PC-3 (cell line): ENCODE results near the gene UNC13A. TPM values are rescaled to one million over a fixed set of nuclear protein-coding genes. Genes with fewer than 3 reads are reported as not detected.
A peak's percentile ranks its signal among the peaks of the same experiment; 100 is the strongest.

ENCODE experiments used
- ATAC-seq: fragments of 200-7000 bp; cut with Tn5 transposase; 2 replicates; pipeline ENCODE4 v1.9.1; 2020; ENCODE audit warnings: mild to moderate bottlenecking, moderate library complexity
- BruUV-seq: library from RNA; stranded (reverse); fragments of 400-500 nt; replicated peaks from 2 replicates; lab custom pipeline; 2021; lab: Mats Ljungman, UMichigan
- CTCF ChIA-PET: fragments of 300-600 bp; sonication (Branson Sonifier 250); formaldehyde crosslinking; loops from one replicate; lab custom pipeline; 2022; ENCODE audit warnings: antibody characterized with exemption; lab: Charles Lee
- POLR2A ChIA-PET: fragments of 300-600 bp; sonication (Branson Sonifier 250); formaldehyde crosslinking; loops from one replicate; lab custom pipeline; 2022; ENCODE audit warnings: antibody characterized with exemption; ENCODE audit not compliant: unreplicated experiment; lab: Charles Lee
- DNase-seq: peaks from one replicate; pipeline ENCODE4 v3.0.0-alpha.2; 2015
- H2AFZ ChIP-seq: fragments of 300-600 bp; sonication (generic); 2 replicates; pipeline ENCODE4 v1.6.0; 2016; ENCODE audit warnings: antibody characterized with exemption, low read length
- H3F3A ChIP-seq: fragments of 300-600 bp; sonication (generic); one replicate; pipeline ENCODE4 v1.6.0; 2017; ENCODE audit warnings: antibody characterized with exemption, low read length, control low read depth, mild to moderate bottlenecking; ENCODE audit not compliant: unreplicated experiment
- H3K27ac ChIP-seq: fragments of 300-600 bp; sonication (generic); 2 replicates; pipeline ENCODE4 v1.5.1; 2016; ENCODE audit warnings: mild to moderate bottlenecking, low read length
- H3K27me3 ChIP-seq: fragments of 300-600 bp; sonication (generic); 2 replicates; pipeline ENCODE4 v1.6.1; 2016; ENCODE audit warnings: low read length, mixed read lengths
- H3K36me3 ChIP-seq: fragments of 300-600 bp; sonication (generic); 2 replicates; pipeline ENCODE4 v1.6.1; 2016; ENCODE audit warnings: low read depth, mixed run types, low read length, mixed read lengths
- H3K4me1 ChIP-seq: fragments of 300-600 bp; sonication (generic); 2 replicates; pipeline ENCODE4 v1.5.1; 2016; ENCODE audit warnings: low read length; ENCODE audit not compliant: insufficient read depth
- H3K4me2 ChIP-seq: fragments of 300-600 bp; sonication (generic); 2 replicates; pipeline ENCODE4 v1.6.0; 2016; ENCODE audit warnings: low read length
- H3K4me3 ChIP-seq: fragments of 300-600 bp; sonication (generic); 2 replicates; pipeline ENCODE4 v1.5.1; 2016; ENCODE audit warnings: mild to moderate bottlenecking, low read length, mixed read lengths
- H3K79me2 ChIP-seq: fragments of 300-600 bp; sonication (generic); 2 replicates; pipeline ENCODE4 v1.6.1; 2017; ENCODE audit warnings: low read length, mixed read lengths
- H3K9ac ChIP-seq: fragments of 300-600 bp; sonication (generic); 2 replicates; pipeline ENCODE4 v1.6.0; 2016; ENCODE audit warnings: mild to moderate bottlenecking, low read length
- H3K9me2 ChIP-seq: fragments of 300-600 bp; sonication (generic); replicated peaks from 2 replicates; pipeline ENCODE4 v1.6.1; 2016; ENCODE audit warnings: mixed run types, low read length, mixed read lengths
- H3K9me3 ChIP-seq: fragments of 300-600 bp; sonication (generic); 2 replicates; pipeline ENCODE4 v1.6.1; 2016; ENCODE audit warnings: low read length, mixed read lengths
- H4K20me1 ChIP-seq: fragments of 300-600 bp; sonication (generic); 2 replicates; pipeline ENCODE4 v1.6.1; 2016; ENCODE audit warnings: low read length, mixed read lengths
- EZH2 ChIP-seq: fragments of 300-600 bp; sonication (generic); IDR thresholded peaks from one replicate; pipeline ENCODE4 v1.6.1; 2017; ENCODE audit warnings: antibody characterized with exemption, mild to moderate bottlenecking, low read length; ENCODE audit not compliant: unreplicated experiment
- EZH2phosphoT487 ChIP-seq: fragments of 300-600 bp; sonication (generic); IDR thresholded peaks from 2 replicates; pipeline ENCODE4 v1.6.1; 2018; ENCODE audit warnings: mild to moderate bottlenecking, antibody characterized with exemption, low read length, borderline replicate concordance
- intact Hi-C: fragments of 100-400 bp; cut with micrococcal nuclease; formaldehyde crosslinking; loops from 2 replicates; pipeline ENCODE4 v1.9.0; 2023
- total RNA-seq: library from RNA; depleted of rRNA; stranded (reverse); fragments of >200 nt; gene quantifications from 2 replicates; pipeline ENCODE4 v1.2.3, GENCODE V29; 2014
- TF ChIP-seq, protein P1 (sequence below): fragments of 300-600 bp; sonication (generic); conservative IDR thresholded peaks from 2 replicates; pipeline ENCODE4 v1.5.1; 2017; ENCODE audit warnings: antibody characterized with exemption, low read depth, mild to moderate bottlenecking, low read length

The UNC13A gene
- total RNA-seq, 1 experiment from 2014 or later, result not detected

GRCh38 chr19:17686592-17687024, 1.5 kb downstream of the UNC13A start:
- intact Hi-C loops, result no loop called here
- Histone ChIP-seq H3F3A (no peaks in the 10 kb centered on the region), H3K27me3 (peaks cover 25% of the 10 kb centered on the region), H3K4me2 (peak overlapping the region; percentile 85), H3K9me2 (no peaks in the 10 kb centered on the region), H2AFZ (0 out of 2 replicates have a peak overlapping the region, but pooled peaks have one; percentile 53), H3K4me1 (peaks cover 14% of the 10 kb centered on the region), H3K4me3 (peak overlapping the region; percentile 62), H4K20me1 (no peaks in the 10 kb centered on the region), H3K27ac (no peak overlapping the region), H3K36me3 (no peaks in the 10 kb centered on the region), H3K79me2 (no peaks in the 10 kb centered on the region), H3K9me3 (no peaks in the 10 kb centered on the region), H3K9ac (no peak overlapping the region)
- ChIA-PET CTCF (no interaction called here), POLR2A (no interaction called here)
- TF ChIP-seq, protein P1, sequence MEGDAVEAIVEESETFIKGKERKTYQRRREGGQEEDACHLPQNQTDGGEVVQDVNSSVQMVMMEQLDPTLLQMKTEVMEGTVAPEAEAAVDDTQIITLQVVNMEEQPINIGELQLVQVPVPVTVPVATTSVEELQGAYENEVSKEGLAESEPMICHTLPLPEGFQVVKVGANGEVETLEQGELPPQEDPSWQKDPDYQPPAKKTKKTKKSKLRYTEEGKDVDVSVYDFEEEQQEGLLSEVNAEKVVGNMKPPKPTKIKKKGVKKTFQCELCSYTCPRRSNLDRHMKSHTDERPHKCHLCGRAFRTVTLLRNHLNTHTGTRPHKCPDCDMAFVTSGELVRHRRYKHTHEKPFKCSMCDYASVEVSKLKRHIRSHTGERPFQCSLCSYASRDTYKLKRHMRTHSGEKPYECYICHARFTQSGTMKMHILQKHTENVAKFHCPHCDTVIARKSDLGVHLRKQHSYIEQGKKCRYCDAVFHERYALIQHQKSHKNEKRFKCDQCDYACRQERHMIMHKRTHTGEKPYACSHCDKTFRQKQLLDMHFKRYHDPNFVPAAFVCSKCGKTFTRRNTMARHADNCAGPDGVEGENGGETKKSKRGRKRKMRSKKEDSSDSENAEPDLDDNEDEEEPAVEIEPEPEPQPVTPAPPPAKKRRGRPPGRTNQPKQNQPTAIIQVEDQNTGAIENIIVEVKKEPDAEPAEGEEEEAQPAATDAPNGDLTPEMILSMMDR, result no peak
- no peak for TF ChIP-seq EZH2phosphoT487
- TF ChIP-seq EZH2, result no peak
- ATAC-seq (peak; percentile 57), DNase-seq (peak; percentile 39)
- no TSS peak for BruUV-seq

GRCh38 chr19:17686023-17686521, 2.1 kb downstream of the UNC13A start:
- TF ChIP-seq EZH2phosphoT487 (no peak), EZH2 (no peak)
- TF ChIP-seq, protein P1, result no peak

GRCh38 chr19:17685451-17686022, 2.6 kb downstream of the UNC13A start:
- Histone ChIP-seq H4K20me1 (no peaks in the 10 kb centered on the region), H3K27me3 (peaks cover 25% of the 10 kb centered on the region), H3K36me3 (no peaks in the 10 kb centered on the region), H3K9me3 (no peaks in the 10 kb centered on the region), H3F3A (no peaks in the 10 kb centered on the region), H3K79me2 (no peaks in the 10 kb centered on the region), H3K27ac (no peak overlapping the region), H2AFZ (no peak overlapping the region), H3K9me2 (no peaks in the 10 kb centered on the region), H3K4me2 (0 out of 2 replicates have a peak overlapping the region, but pooled peaks have one; percentile 85), H3K9ac (no peak overlapping the region), H3K4me3 (no peak overlapping the region), H3K4me1 (peaks cover 14% of the 10 kb centered on the region)
- intact Hi-C loops, result no loop called here
- CTCF ChIA-PET, result no interaction called here
- TF ChIP-seq, protein P1, result no peak
- TF ChIP-seq EZH2phosphoT487 (no peak), EZH2 (no peak)
- POLR2A ChIA-PET, result no interaction called here
- no peak for DNase-seq
- ATAC-seq, result peak; percentile 8; the same call in 1 of the 2 replicates
- no TSS peak for BruUV-seq

More at GRCh38 chr19:17686023-17686521, 2.1 kb downstream of the UNC13A start:
- Histone ChIP-seq H3K79me2 (no peaks in the 10 kb centered on the region), H2AFZ (0 out of 2 replicates have a peak overlapping the region, but pooled peaks have one; percentile 53), H3K4me1 (peaks cover 14% of the 10 kb centered on the region), H3K9me2 (no peaks in the 10 kb centered on the region), H3K9ac (no peak overlapping the region), H3K27ac (no peak overlapping the region), H3K27me3 (peaks cover 25% of the 10 kb centered on the region), H3K9me3 (no peaks in the 10 kb centered on the region), H4K20me1 (no peaks in the 10 kb centered on the region), H3F3A (no peaks in the 10 kb centered on the region), H3K36me3 (no peaks in the 10 kb centered on the region), H3K4me2 (peak overlapping the region; percentile 85), H3K4me3 (peak overlapping the region; percentile 62)
- DNase-seq (no peak), ATAC-seq (peak; percentile 21)
- CTCF ChIA-PET, result no interaction called here
- intact Hi-C loops, result no loop called here
- POLR2A ChIA-PET, result no interaction called here
- no TSS peak for BruUV-seq
